Measurements from ENCODE around the gene LTBP3. TPM values are rescaled to one million over a fixed set of nuclear protein-coding genes. Genes with fewer than 3 reads are reported as not detected.

LTBP3 gene
- total and polyA plus RNA-seq, 12 donors = 40.2 to 362 (median 221) TPM

DNA sequence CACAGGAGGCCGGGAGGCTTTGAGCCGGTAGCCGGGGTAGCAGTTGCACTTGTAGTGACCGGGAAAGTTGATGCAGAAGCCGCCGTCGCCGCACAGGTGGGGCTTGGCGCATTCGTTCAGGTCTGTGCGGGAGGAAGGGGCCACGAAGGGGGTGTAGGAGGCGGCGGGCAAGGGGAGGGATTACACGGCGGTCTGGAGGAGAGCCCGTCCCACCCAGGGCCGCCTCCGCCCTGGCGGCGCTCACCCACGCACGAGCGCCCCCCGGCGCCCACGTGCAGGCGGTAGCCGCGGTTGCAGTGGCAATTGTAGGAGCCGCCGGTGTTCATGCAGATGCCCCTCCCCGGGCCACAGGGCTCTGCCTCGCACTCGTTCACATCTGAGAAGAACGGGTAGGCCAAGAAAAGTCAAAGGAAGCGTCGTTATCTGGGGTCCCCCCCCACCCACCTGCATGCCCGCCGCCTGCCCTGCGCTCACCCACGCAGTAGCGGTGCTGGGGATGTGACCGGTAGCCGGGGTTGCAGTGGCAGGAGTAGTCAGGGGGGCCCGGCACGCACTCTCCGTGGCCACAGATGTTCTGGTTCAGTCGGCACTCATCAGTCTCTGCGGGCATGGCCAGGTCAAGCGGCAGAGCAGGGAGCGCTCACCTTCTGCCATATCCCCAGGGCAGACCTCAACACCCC lies 10.6 kb downstream of the LTBP3 start:
- Histone ChIP-seq H3K9me3 (replicated peaks in 1 of 3) (no peaks in the 10 kb centered on the region), H3K27me3 (no peaks in the 10 kb centered on the region), H3K36me3 (replicated peaks in 1 of 2) (peaks cover 0 to 48% of the 10 kb centered on the region in 2 donors), H3K27ac (no peak overlapping the region), H3K4me1 (replicated peaks in 1 of 2) (no peaks in the 10 kb centered on the region), H3K4me3 (no peak overlapping the region)
- intact Hi-C loops (cut with DNase I) = no loop called here
- 79 to 87% (median 84%) methylated on average over 28 to 52 of the region's 52 CpGs for WGBS, 4 donors
- TF ChIP-seq, protein P1, sequence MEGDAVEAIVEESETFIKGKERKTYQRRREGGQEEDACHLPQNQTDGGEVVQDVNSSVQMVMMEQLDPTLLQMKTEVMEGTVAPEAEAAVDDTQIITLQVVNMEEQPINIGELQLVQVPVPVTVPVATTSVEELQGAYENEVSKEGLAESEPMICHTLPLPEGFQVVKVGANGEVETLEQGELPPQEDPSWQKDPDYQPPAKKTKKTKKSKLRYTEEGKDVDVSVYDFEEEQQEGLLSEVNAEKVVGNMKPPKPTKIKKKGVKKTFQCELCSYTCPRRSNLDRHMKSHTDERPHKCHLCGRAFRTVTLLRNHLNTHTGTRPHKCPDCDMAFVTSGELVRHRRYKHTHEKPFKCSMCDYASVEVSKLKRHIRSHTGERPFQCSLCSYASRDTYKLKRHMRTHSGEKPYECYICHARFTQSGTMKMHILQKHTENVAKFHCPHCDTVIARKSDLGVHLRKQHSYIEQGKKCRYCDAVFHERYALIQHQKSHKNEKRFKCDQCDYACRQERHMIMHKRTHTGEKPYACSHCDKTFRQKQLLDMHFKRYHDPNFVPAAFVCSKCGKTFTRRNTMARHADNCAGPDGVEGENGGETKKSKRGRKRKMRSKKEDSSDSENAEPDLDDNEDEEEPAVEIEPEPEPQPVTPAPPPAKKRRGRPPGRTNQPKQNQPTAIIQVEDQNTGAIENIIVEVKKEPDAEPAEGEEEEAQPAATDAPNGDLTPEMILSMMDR (IDR thresholded peaks at IDR 0.05) = no peak
- no peak for TF ChIP-seq POLR2A (IDR thresholded peaks at IDR 0.05)
- DNase-seq = no peak

DNA sequence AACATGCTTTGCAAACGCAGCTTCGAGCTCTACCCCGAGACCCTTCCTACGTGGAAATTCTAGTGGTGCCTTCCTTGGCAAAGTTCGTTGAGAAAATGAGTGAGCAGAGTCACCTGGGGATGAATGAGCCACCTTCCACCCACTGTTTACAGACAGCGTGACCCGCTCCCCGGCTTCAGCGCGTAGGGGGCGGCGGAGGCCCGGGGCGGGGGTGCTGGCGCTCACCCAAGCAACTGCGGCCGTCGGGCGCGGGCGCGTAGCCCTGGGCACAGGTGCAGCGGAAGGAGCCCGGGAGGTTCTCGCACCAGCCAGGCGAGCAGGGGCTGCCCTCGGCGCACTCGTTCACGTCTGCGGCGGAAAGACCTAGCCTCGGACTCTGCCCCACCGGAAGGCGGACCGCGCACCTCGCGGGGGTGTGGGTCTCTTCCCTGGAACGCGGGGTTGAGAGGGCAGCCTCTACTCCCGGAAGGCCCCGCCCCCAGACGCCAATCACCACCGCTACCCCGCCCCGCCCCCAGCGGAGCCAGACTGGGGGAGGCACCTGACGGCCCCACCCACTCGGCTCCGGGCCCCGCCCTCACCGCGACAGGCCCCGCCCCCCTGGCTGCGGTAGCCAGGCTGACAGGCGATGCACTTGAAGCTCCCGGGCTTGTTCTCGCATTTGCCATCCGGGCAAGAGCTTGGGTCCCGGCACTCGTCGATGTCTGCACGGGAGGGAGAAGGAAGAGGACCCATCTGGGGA lies 11.8 kb downstream of the LTBP3 start:
- Histone ChIP-seq H3K4me1 (replicated peaks in 1 of 2) (peaks cover under 1 to 5% of the 10 kb centered on the region in 2 donors), H3K36me3 (replicated peaks in 1 of 2) (peaks cover 0 to 37% of the 10 kb centered on the region in 2 donors), H3K9me3 (replicated peaks in 1 of 3) (no peaks in the 10 kb centered on the region), H3K27ac (peak overlapping the region in 1 of 5 donors; percentile 15), H3K4me3 (peak overlapping the region in 1 of 4 donors; percentile 13), H3K27me3 (no peaks in the 10 kb centered on the region)
- 49 to 67% (median 51%) methylated on average over 29 to 64 of the region's 64 CpGs for WGBS, 4 donors
- peak in 6 of 7 donors; percentile 60 to 89 (median 74) for DNase-seq
- no peak for TF ChIP-seq POLR2A (IDR thresholded peaks at IDR 0.05)
- TF ChIP-seq, protein P1 (IDR thresholded peaks at IDR 0.05) = no peak
- intact Hi-C loops (cut with DNase I) = no loop called here

DNA sequence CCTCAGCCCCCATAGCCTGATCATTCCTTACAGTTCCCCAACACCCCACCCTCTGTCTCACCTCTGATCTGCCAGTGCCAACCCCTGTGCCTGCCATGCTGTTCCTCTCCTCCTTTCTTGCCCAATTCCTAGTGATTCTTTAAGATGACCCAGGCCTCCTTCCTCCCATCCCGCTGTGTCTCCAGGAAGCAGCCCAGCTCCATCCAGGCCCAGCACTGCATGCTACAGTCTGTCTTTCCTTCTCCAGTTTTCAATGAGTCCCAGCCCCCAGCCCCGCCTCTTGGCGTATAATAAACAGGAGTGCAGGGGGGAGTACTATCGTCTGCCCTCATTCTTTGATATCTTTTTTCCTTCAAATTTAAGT lies 12.3 kb downstream of the LTBP3 start:
- Histone ChIP-seq H3K27me3 (no peaks in the 10 kb centered on the region), H3K36me3 (replicated peaks in 1 of 2) (peaks cover 0 to 32% of the 10 kb centered on the region in 2 donors), H3K9me3 (replicated peaks in 1 of 3) (no peaks in the 10 kb centered on the region), H3K27ac (no peak overlapping the region), H3K4me3 (no peak overlapping the region), H3K4me1 (replicated peaks in 1 of 2) (peaks cover 5 to 10% of the 10 kb centered on the region in 2 donors)
- no peak for TF ChIP-seq POLR2A (IDR thresholded peaks at IDR 0.05)
- TF ChIP-seq, protein P1 (IDR thresholded peaks at IDR 0.05) = no peak
- no peak for DNase-seq
- intact Hi-C loops (cut with DNase I) = no loop called here
- WGBS, 4 donors = 82 to 88% (median 86%) methylated on average over 4 of the region's 4 CpGs

DNA sequence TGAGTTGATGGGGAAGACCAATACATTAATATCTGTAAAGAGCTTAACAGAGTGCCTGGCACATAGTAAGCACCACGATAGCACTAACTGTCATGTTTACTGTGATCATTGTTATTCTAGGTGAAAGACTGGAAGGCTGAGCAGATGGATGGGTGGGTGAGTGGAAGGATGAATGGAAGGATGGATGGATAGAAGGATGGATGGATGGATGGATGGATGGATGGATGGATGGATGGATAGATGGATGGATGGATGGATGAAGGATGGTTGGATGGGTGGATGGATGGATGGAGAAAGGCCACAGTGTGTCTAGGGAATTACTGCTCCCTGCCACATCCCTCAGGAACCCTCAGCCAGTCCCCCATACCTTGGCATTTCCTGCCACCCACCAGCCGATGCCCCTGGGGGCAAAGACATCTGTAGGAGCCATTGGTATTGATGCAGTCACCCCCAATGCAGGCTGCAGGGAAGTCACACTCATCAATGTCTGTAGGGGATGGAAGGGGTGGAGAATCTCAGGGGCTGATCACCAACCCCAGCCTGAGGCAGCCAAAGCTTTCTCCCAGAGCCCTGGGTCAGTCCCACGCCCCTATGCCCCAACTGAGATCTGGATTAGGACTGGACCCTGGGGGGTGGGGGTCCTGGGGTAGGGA lies 15.3 kb downstream of the LTBP3 start:
- no peak for DNase-seq
- H3K9me3 ChIP-seq (replicated peaks in 1 of 3) = no peaks in the 10 kb centered on the region
- H3K27ac ChIP-seq = no peak overlapping the region
- no peaks in the 10 kb centered on the region for H3K27me3 ChIP-seq
- peaks cover 20 to 26% of the 10 kb centered on the region in 2 donors for H3K4me1 ChIP-seq (replicated peaks in 1 of 2)
- 90 to 96% (median 90%) methylated on average over 2 to 3 of the region's 3 CpGs for WGBS, 4 donors
- intact Hi-C loops (cut with DNase I) = no loop called here
- H3K4me3 ChIP-seq = no peak overlapping the region
- TF ChIP-seq, protein P1 (IDR thresholded peaks at IDR 0.05) = no peak
- TF ChIP-seq POLR2A (IDR thresholded peaks at IDR 0.05) = no peak
- H3K36me3 ChIP-seq (replicated peaks in 1 of 2) = peaks cover 0 to 21% of the 10 kb centered on the region in 2 donors

All from adrenal gland (tissue), 12 donors.